Trophoblast cell (in vitro differentiated cells and primary cell): ENCODE results near the gene FOSL2.

Experiments
- DNase-seq, 2 donors: peaks; one replicate each; pipeline ENCODE4 v3.0.0-alpha.2; 2016
- H2AFZ ChIP-seq: 2 replicates; pipeline ENCODE4 v1.6.1; 2013; ENCODE audit warnings: low read length, moderate library complexity, mild to moderate bottlenecking; ENCODE audit not compliant: insufficient read depth, poor library complexity
- H2AK5ac ChIP-seq: 2 replicates; pipeline ENCODE4 v1.6.1; 2013; ENCODE audit warnings: mild to moderate bottlenecking, low read length
- H2BK120ac ChIP-seq: 2 replicates; pipeline ENCODE4 v1.6.1; 2013; ENCODE audit warnings: low read length, mild to moderate bottlenecking, moderate library complexity; ENCODE audit not compliant: insufficient read depth, poor library complexity
- H2BK12ac ChIP-seq: 2 replicates; pipeline ENCODE4 v1.6.1; 2013; ENCODE audit warnings: mild to moderate bottlenecking, low read length, moderate library complexity
- H2BK5ac ChIP-seq: 2 replicates; pipeline ENCODE4 v1.6.1; 2013; ENCODE audit warnings: low read length, low read depth, moderate library complexity, mild to moderate bottlenecking; ENCODE audit not compliant: poor library complexity
- H3K14ac ChIP-seq: 2 replicates; pipeline ENCODE4 v1.6.1; 2013; ENCODE audit warnings: mild to moderate bottlenecking, low read length
- H3K18ac ChIP-seq: 2 replicates; pipeline ENCODE4 v1.6.1; 2013; ENCODE audit warnings: mild to moderate bottlenecking, low read length
- H3K23ac ChIP-seq: 2 replicates; pipeline ENCODE4 v1.6.1; 2013; ENCODE audit warnings: low read length
- H3K27ac ChIP-seq: 2 replicates; pipeline ENCODE4 v1.5.1; 2013; ENCODE audit warnings: low read depth, mild to moderate bottlenecking, inconsistent platforms, low read length, moderate library complexity
- H3K27me3 ChIP-seq: 2 replicates; pipeline ENCODE4 v1.6.1; 2013; ENCODE audit warnings: inconsistent platforms, mild to moderate bottlenecking, low read length, moderate library complexity; ENCODE audit not compliant: insufficient read depth
- H3K36me3 ChIP-seq, 2 experiments: 1 replicate in 1 of 2; 2 replicates in 1 of 2; pipeline ENCODE4 v1.6.1; 2013; ENCODE audit warnings: low read length in 2 of 2, mild to moderate bottlenecking in 2 of 2, moderate library complexity in 1 of 2; ENCODE audit not compliant: insufficient read depth in 2 of 2, control insufficient read depth in 1 of 2
- H3K4ac ChIP-seq: 2 replicates; pipeline ENCODE4 v1.6.1; 2013; ENCODE audit warnings: low read depth, mild to moderate bottlenecking, low read length, moderate library complexity
- H3K4me1 ChIP-seq, 2 experiments: 1 replicate in 1 of 2; 2 replicates in 1 of 2; pipeline ENCODE4 v1.6.1; 2013; ENCODE audit warnings: low read length in 2 of 2, mild to moderate bottlenecking in 2 of 2, moderate library complexity in 1 of 2; ENCODE audit not compliant: insufficient read depth in 2 of 2, control insufficient read depth in 1 of 2
- H3K4me2 ChIP-seq: 2 replicates; pipeline ENCODE4 v1.6.1; 2013; ENCODE audit warnings: inconsistent platforms, mild to moderate bottlenecking, low read length, moderate library complexity
- H3K4me3 ChIP-seq: 2 replicates; pipeline ENCODE4 v1.5.1; 2013; ENCODE audit warnings: mild to moderate bottlenecking, low read depth, low read length, inconsistent platforms
- H3K79me1 ChIP-seq: one replicate; pipeline ENCODE4 v1.6.1; 2013; ENCODE audit warnings: low read length
- H3K79me2 ChIP-seq: 2 replicates; pipeline ENCODE4 v1.6.1; 2013; ENCODE audit warnings: low read length, mild to moderate bottlenecking; ENCODE audit not compliant: control insufficient read depth, insufficient read depth, poor library complexity
- H3K9ac ChIP-seq: 2 replicates; pipeline ENCODE4 v1.6.1; 2013; ENCODE audit warnings: mild to moderate bottlenecking, low read length
- H3K9me3 ChIP-seq: 2 replicates; pipeline ENCODE4 v1.6.1; 2013; ENCODE audit warnings: low read depth, mild to moderate bottlenecking, control low read depth, inconsistent platforms, low read length; ENCODE audit not compliant: insufficient read depth
- H4K12ac ChIP-seq: 2 replicates; pipeline ENCODE4 v1.6.1; 2013; ENCODE audit warnings: low read depth, mild to moderate bottlenecking, low read length, moderate library complexity
- H4K8ac ChIP-seq: 2 replicates; pipeline ENCODE4 v1.6.1; 2013; ENCODE audit warnings: low read depth, mild to moderate bottlenecking, low read length, moderate library complexity
- H4K91ac ChIP-seq: one replicate; pipeline ENCODE4 v1.6.1; 2013; ENCODE audit warnings: low read depth, mild to moderate bottlenecking, low read length, moderate library complexity
- WGBS: extraction: QIAGEN DNeasy Blood & Tissue Kit; methylation state at CpG from one replicate; pipeline ENCODE4 v1.1.7; 2013; ENCODE audit warnings: missing lambda C conversion rate; ENCODE audit not compliant: insufficient read length, insufficient coverage; ENCODE audit errors: extremely low coverage; 5-methylcytosine and 5-hydroxymethylcytosine counted together

The FOSL2 gene

DNA sequence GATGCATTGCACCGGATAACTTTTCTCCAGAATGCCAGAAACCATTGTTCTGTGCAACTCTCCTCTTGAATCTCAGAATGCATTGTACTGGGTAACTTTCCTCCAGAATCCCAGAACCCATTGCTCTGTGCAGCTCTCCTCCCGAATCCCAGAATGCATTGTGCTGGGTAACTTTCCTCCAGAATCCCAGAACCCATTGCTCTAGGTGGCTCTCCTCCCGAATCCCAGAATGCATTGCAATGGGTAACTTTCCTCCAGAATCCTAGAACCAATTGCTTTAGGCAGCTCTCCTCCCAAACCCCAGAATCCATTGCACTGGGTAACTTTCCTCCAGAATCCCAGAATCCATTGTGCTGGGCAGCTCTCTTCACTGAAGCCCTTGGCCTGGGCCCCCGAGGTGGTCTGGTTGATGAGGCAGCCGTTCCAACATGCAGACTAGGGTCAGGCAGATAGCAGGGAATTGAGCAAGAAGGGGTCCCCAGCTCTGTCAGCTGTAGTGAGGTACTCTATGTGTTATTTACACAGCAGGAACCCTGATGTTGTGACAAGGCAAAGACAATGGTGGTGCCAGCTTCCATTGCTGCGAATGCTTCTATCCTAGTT, 9.4 kb downstream of the FOSL2 start:
- Histone ChIP-seq H3K79me1 (peaks cover 6% of the 10 kb centered on the region), H3K9ac (no peak overlapping the region), H3K79me2 (peaks cover 24% of the 10 kb centered on the region), H4K8ac (no peak overlapping the region), H3K23ac (no peak overlapping the region), H4K91ac (no peak overlapping the region), H2BK12ac (no peak overlapping the region), H3K4me3 (no peak overlapping the region), H3K9me3 (no peaks in the 10 kb centered on the region), H3K4ac (peak overlapping the region; percentile 43), H3K14ac (no peak overlapping the region), H2AK5ac (no peak overlapping the region), H3K27me3 (no peaks in the 10 kb centered on the region), H2BK5ac (no peak overlapping the region), H2BK120ac (no peak overlapping the region), H4K12ac (no peak overlapping the region), H3K27ac (no peak overlapping the region), H3K4me1 (peaks cover 6 to 21% of the 10 kb centered on the region in 2 experiments), H2AFZ (no peak overlapping the region), H3K4me2 (no peak overlapping the region), H3K18ac (no peak overlapping the region), H3K36me3 (peaks cover 47 to 66% of the 10 kb centered on the region in 2 experiments)
- DNase-seq, result no peak
- no CpG with 5 or more reads among the region's 6 CpGs for WGBS

DNA sequence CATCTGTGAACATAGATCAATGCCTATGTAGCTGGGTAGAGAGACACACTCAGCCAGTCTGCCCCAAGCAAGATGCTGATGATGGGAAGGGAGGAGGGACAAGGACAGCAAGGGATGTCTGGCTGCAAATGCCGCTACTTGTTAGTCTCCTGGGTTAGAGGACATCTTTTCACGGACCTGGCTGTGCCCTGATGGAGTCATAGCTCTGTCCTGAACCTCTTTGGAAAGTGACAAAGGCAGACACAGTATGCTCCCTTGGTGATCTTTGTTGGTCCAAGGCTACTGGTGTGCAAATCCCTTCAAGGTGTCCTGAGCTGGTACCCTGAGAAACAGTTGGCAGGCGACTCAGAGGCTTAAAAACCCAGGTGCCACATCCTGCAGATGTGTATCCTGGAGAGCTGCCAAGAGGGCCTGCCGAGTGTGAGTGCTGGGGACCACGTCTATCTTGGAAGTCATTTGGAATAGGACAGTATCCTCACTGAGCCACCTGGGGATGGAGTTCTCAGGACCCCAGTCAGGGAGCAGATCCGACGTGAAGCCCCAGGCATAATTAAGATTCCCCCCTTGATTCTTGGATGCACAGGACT, 10.8 kb downstream of the FOSL2 start:
- Histone ChIP-seq H3K4ac (no peak overlapping the region), H2BK5ac (no peak overlapping the region), H4K91ac (no peak overlapping the region), H3K4me2 (no peak overlapping the region), H3K79me2 (peaks cover 19% of the 10 kb centered on the region), H3K4me1 (peaks cover 10 to 25% of the 10 kb centered on the region in 2 experiments), H3K9me3 (no peaks in the 10 kb centered on the region), H3K79me1 (peaks cover 4% of the 10 kb centered on the region), H3K14ac (no peak overlapping the region), H4K12ac (no peak overlapping the region), H3K27me3 (no peaks in the 10 kb centered on the region), H2BK120ac (no peak overlapping the region), H4K8ac (no peak overlapping the region), H2AK5ac (no peak overlapping the region), H3K9ac (no peak overlapping the region), H3K23ac (no peak overlapping the region), H3K18ac (no peak overlapping the region), H2BK12ac (no peak overlapping the region), H2AFZ (no peak overlapping the region), H3K36me3 (peaks cover 57 to 77% of the 10 kb centered on the region in 2 experiments), H3K27ac (no peak overlapping the region), H3K4me3 (no peak overlapping the region)
- no CpG with 5 or more reads among the region's 7 CpGs for WGBS
- no peak for DNase-seq

DNA sequence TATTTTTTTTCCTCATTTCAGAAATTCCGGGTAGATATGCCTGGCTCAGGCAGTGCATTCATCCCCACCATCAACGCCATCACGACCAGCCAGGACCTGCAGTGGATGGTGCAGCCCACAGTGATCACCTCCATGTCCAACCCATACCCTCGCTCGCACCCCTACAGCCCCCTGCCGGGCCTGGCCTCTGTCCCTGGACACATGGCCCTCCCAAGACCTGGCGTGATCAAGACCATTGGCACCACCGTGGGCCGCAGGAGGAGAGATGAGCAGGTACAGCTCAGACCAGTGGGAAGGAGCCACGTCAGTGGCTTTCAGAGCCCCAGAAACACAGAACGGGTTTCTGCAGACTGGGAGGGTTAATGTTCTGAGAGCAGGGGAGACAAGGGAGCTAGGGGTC, 11.4 kb downstream of the FOSL2 start:
- Histone ChIP-seq H3K4me3 (no peak overlapping the region), H3K36me3 (peaks cover 63 to 81% of the 10 kb centered on the region in 2 experiments), H2BK5ac (no peak overlapping the region), H2AFZ (no peak overlapping the region), H3K14ac (no peak overlapping the region), H3K27me3 (no peaks in the 10 kb centered on the region), H2BK12ac (no peak overlapping the region), H3K27ac (no peak overlapping the region), H4K91ac (no peak overlapping the region), H3K79me1 (peaks cover 6% of the 10 kb centered on the region), H2AK5ac (no peak overlapping the region), H3K18ac (no peak overlapping the region), H4K8ac (no peak overlapping the region), H2BK120ac (no peak overlapping the region), H3K79me2 (peaks cover 16% of the 10 kb centered on the region), H3K9ac (no peak overlapping the region), H3K23ac (no peak overlapping the region), H4K12ac (no peak overlapping the region), H3K9me3 (no peaks in the 10 kb centered on the region), H3K4me1 (peaks cover 10 to 27% of the 10 kb centered on the region in 2 experiments), H3K4me2 (no peak overlapping the region), H3K4ac (no peak overlapping the region)
- no peak for DNase-seq
- no CpG with 5 or more reads among the region's 11 CpGs for WGBS

DNA sequence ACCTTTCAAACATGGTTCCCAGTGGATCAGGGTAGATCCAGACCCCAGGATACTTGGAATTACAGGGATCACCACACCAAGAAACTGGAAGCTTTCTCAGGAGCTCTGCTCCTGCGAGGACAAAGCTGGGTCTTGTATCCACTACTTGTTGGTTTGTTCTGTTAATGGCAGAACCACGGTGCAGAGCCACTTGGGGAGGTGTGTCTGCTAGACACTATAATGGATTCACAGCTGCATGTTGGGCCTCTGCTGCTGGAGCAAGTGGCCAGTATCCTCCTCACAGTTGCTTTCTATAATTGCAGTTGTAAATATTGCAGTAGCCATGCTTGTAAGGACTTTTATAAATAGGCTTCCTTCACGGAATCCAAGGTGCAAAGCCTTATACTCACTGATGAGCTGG, 12.9 kb downstream of the FOSL2 start:
- Histone ChIP-seq H3K9me3 (peaks cover 2% of the 10 kb centered on the region), H3K27ac (no peak overlapping the region), H3K79me2 (peaks cover 10% of the 10 kb centered on the region), H3K4me3 (no peak overlapping the region), H3K4me2 (no peak overlapping the region), H3K14ac (no peak overlapping the region), H4K8ac (no peak overlapping the region), H2AK5ac (no peak overlapping the region), H2BK5ac (no peak overlapping the region), H2AFZ (no peak overlapping the region), H4K12ac (no peak overlapping the region), H3K23ac (no peak overlapping the region), H3K4ac (no peak overlapping the region), H3K9ac (no peak overlapping the region), H3K36me3 (peaks cover 74 to 89% of the 10 kb centered on the region in 2 experiments), H3K27me3 (no peaks in the 10 kb centered on the region), H4K91ac (no peak overlapping the region), H3K4me1 (peaks cover 10 to 22% of the 10 kb centered on the region in 2 experiments), H3K79me1 (peaks cover 7% of the 10 kb centered on the region), H3K18ac (no peak overlapping the region), H2BK12ac (no peak overlapping the region), H2BK120ac (no peak overlapping the region)
- WGBS, result no CpG with 5 or more reads among the region's 3 CpGs
- no peak for DNase-seq
